ENCODE results near the gene PDK2. TPM values are rescaled to one million over a fixed set of nuclear protein-coding genes. Genes with fewer than 3 reads are reported as not detected.

PDK2 gene
- total and polyA plus RNA-seq, 2 experiments from 2014 or later, result 12.0 to 15.9 TPM

GRCh38 chr17:50075446-50076032, 19.6 kb upstream of the PDK2 start:
- peaks cover 11% of the 10 kb centered on the region; the same call in 2 of the 3 replicates for H3K4me1 Mint-ChIP-seq
- Histone ChIP-seq H2AFZ (no peak overlapping the region), H3K4me2 (no peak overlapping the region), H3K4me1 (ENCODE audit: insufficient read depth) (no peaks in the 10 kb centered on the region; the same call in 1 of the 2 replicates), H3F3A (replicated peaks; ENCODE audit: low read depth) (no peaks in the 10 kb centered on the region), H3K4me3 (no peak overlapping the region), H3K27me3 (ENCODE audit: insufficient read depth) (no peaks in the 10 kb centered on the region), H4K20me1 (replicated peaks; ENCODE audit: insufficient read depth) (no peaks in the 10 kb centered on the region; the same call in 1 of the 2 replicates), H3K79me2 (replicated peaks; ENCODE audit: insufficient read depth) (no peaks in the 10 kb centered on the region), H3K36me3 (ENCODE audit: insufficient read depth) (no peaks in the 10 kb centered on the region), H3K27ac (ENCODE audit: low read depth) (no peak overlapping the region), H3K9me2 (ENCODE audit: insufficient read depth) (no peaks in the 10 kb centered on the region)
- ATAC-seq (no peak), DNase-seq (ENCODE audit: low spot score) (no peak)
- H3K36me3 Mint-ChIP-seq (ENCODE audit: low read depth), result peaks cover 30% of the 10 kb centered on the region
- H3K27ac Mint-ChIP-seq, result no peak overlapping the region
- H3K27me3 Mint-ChIP-seq (ENCODE audit: insufficient read depth, low read depth, poor library complexity), result no peaks in the 10 kb centered on the region
- no peaks in the 10 kb centered on the region; the same call in 2 of the 3 replicates for H3K9me3 Mint-ChIP-seq
- H3K4me3 Mint-ChIP-seq, result no peak overlapping the region
- TF ChIP-seq JUNB (IDR thresholded peaks at IDR 0.05; ENCODE audit: unreplicated experiment) (no peak), REST (IDR thresholded peaks at IDR 0.05; ENCODE audit: unreplicated experiment) (no peak), EZH2phosphoT487 (IDR thresholded peaks at IDR 0.05; ENCODE audit: unreplicated experiment) (no peak), ZNF114 (CRISPR knock-in tag; IDR thresholded peaks at IDR 0.05) (no peak), ZNF462 (CRISPR knock-in tag; IDR thresholded peaks at IDR 0.05) (no peak), CTCF (conservative IDR thresholded peaks at IDR 0.05; ENCODE audit: low read depth in 2 of 2) (no peak), NANOG (IDR thresholded peaks at IDR 0.05; ENCODE audit: borderline replicate concordance) (no peak), EZH2 (IDR thresholded peaks at IDR 0.05; ENCODE audit: low read depth, unreplicated experiment) (no peak), POLR2AphosphoS5 (IDR thresholded peaks at IDR 0.05; ENCODE audit: low read depth) (no peak), CREB1 (CRISPR knock-in tag; IDR thresholded peaks at IDR 0.05; ENCODE audit: low read depth) (no peak), STAT1 (IDR thresholded peaks at IDR 0.05; ENCODE audit: unreplicated experiment) (no peak), ZNF331 (CRISPR knock-in tag; IDR thresholded peaks at IDR 0.05; ENCODE audit: low read depth) (no peak), ETS1 (IDR thresholded peaks at IDR 0.05) (no peak)
